ENCODE measurements around the gene RPS25.

DNA sequence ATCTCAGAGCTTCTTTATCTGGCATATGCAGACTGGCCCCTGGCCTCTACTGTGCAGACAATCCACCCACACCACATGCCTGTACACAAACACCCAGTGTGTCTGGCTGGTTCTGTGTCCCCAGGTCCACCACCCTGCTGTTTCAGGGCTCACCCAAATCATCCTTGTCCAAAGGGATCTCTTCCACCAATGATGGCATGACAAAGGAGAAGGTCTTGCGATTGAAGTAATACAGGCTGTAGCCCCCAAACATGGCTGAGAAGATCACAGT is 10.9 kb upstream of the RPS25 start:
- TF ChIP-seq YY1 (IDR thresholded peaks at IDR 0.05; ENCODE audit: insufficient read depth, insufficient read length) (no peak), ZNF274 (IDR thresholded peaks at IDR 0.05; ENCODE audit: low read depth, low read length) (no peak), SUZ12 (IDR thresholded peaks at IDR 0.05; ENCODE audit: extremely low read depth, insufficient read depth, insufficient read length) (no peak)
